ENCODE measurements around the gene PTPRG.

PTPRG gene

GRCh38 chr3:62332835-62333244 lies 771.5 kb downstream of the PTPRG start:
- no peak for DNase-seq (ENCODE audit: extremely low read depth, low read depth)

GRCh38 chr3:62335196-62335595 lies 773.8 kb downstream of the PTPRG start:
- no peak for TF ChIP-seq CTCF (IDR thresholded peaks at IDR 0.05; ENCODE audit: low read depth, low read length)
- DNase-seq (ENCODE audit: extremely low read depth, low read depth), result no peak

More at GRCh38 chr3:62332835-62333244, 771.5 kb downstream of the PTPRG start:
- peak; percentile 36 for TF ChIP-seq CTCF (IDR thresholded peaks at IDR 0.05; ENCODE audit: low read depth, low read length)

GRCh38 chr3:62343755-62344154 lies 782.4 kb downstream of the PTPRG start:
- TF ChIP-seq CTCF (IDR thresholded peaks at IDR 0.05; ENCODE audit: low read depth, low read length), result no peak
- no peak for DNase-seq (ENCODE audit: extremely low read depth, low read depth)
